C4-2B (cell line): ENCODE results near the gene CCN2.

Experiments used
- H3K27ac ChIP-seq: fragments of 450-650 bp; 2 replicates; pipeline ENCODE4 v1.5.1; 2017
- CTCF ChIP-seq: fragments of 450-650 bp; conservative IDR thresholded peaks from 2 replicates; pipeline ENCODE4 v1.5.1; 2017; ENCODE audit warnings: mild to moderate bottlenecking
- ZFX ChIP-seq: fragments of 450-650 bp; IDR thresholded peaks from 2 replicates; pipeline ENCODE4 v1.6.1; 2017

Gene CCN2

GRCh38 chr6:131950767-131951575 is at the start of gene CCN2:
TSS of gene CCN2 (minus strand) at chr6:131951372. CDS start at chr6:131951172, 200 bp downstream.
- H3K27ac ChIP-seq = no peak within 1 kb of the TSS
- TF ChIP-seq CTCF = 0 out of 2 replicates have a peak, but pooled peaks have one; percentile 17
- TF ChIP-seq ZFX = no peak

- H3K27ac ChIP-seq = no peak overlapping the region
- TF ChIP-seq CTCF (no peak), ZFX (no peak)
These were observed 49.1 kb upstream of the CCN2 start for GRCh38 chr6:132000296-132000695.

GRCh38 chr6:131999545-132000146 is 48.5 kb upstream of the CCN2 start:
- H3K27ac ChIP-seq = no peak overlapping the region
- TF ChIP-seq ZFX (no peak), CTCF (no peak)

- H3K27ac ChIP-seq = no peak overlapping the region
- no peak for TF ChIP-seq ZFX
- no peak for TF ChIP-seq CTCF
These were observed 47.2 kb upstream of the CCN2 start for GRCh38 chr6:131998255-131998982.

- TF ChIP-seq CTCF = no peak
- TF ChIP-seq ZFX = no peak
- no peak overlapping the region for H3K27ac ChIP-seq
These were observed 46.4 kb upstream of the CCN2 start for GRCh38 chr6:131997429-131998153.

GRCh38 chr6:131995917-131996316 is 44.7 kb upstream of the CCN2 start:
- TF ChIP-seq ZFX = no peak
- TF ChIP-seq CTCF = no peak
- no peak overlapping the region for H3K27ac ChIP-seq
